Measurements from ENCODE around the gene C19orf73.

The C19orf73 gene

GRCh38 chr19:49118565-49119410 is at the start of gene C19orf73:
Gene C19orf73, minus strand, starts transcription at chr19:49119143. Its CDS starts 121 bp downstream, at chr19:49119022.
- H3K4me3 ChIP-seq (IDR thresholded peaks at IDR 0.05; ENCODE audit: insufficient read depth, low read depth, low read length), result no peak within 1 kb of the TSS
- no peaks in the 10 kb centered on the region for H3K36me3 ChIP-seq (ENCODE audit: insufficient read depth)
- peak within 1 kb of the TSS; percentile 96 for H3K4me2 ChIP-seq
- no peaks in the 10 kb centered on the region for H3K79me2 ChIP-seq (ENCODE audit: insufficient read depth, low read depth)
- H4K20me1 ChIP-seq (ENCODE audit: insufficient read depth), result no peaks in the 10 kb centered on the region
- peak within 1 kb of the TSS; percentile 95 for H3K9ac ChIP-seq
- H2AFZ ChIP-seq (ENCODE audit: low read depth), result peak within 1 kb of the TSS; percentile 93
- H3K27ac ChIP-seq, result peak within 1 kb of the TSS; percentile 70
- no peak for TF ChIP-seq CTCF (conservative IDR thresholded peaks at IDR 0.05; ENCODE audit: low read depth, low read length)
- H3K27me3 ChIP-seq (ENCODE audit: insufficient read depth, low read depth), result peaks cover 31% of the 10 kb centered on the region
- H3K4me1 ChIP-seq (ENCODE audit: low read depth, poor library complexity, severe bottlenecking), result peaks cover 20% of the 10 kb centered on the region

GRCh38 chr19:49168421-49168820 is 49.5 kb upstream of the C19orf73 start:
- H4K20me1 ChIP-seq (ENCODE audit: insufficient read depth), result no peaks in the 10 kb centered on the region
- no peak overlapping the region for H3K4me3 ChIP-seq (IDR thresholded peaks at IDR 0.05; ENCODE audit: insufficient read depth, low read depth, low read length)
- no peaks in the 10 kb centered on the region for H3K36me3 ChIP-seq (ENCODE audit: insufficient read depth)
- no peaks in the 10 kb centered on the region for H3K79me2 ChIP-seq (ENCODE audit: insufficient read depth, low read depth)
- peaks cover 89% of the 10 kb centered on the region for H3K27me3 ChIP-seq (ENCODE audit: insufficient read depth, low read depth)
- no peak overlapping the region for H3K9ac ChIP-seq
- no peak overlapping the region for H2AFZ ChIP-seq (ENCODE audit: low read depth)
- H3K4me2 ChIP-seq, result no peak overlapping the region
- no peak overlapping the region for H3K27ac ChIP-seq
- TF ChIP-seq CTCF (conservative IDR thresholded peaks at IDR 0.05; ENCODE audit: low read depth, low read length), result no peak
- H3K4me1 ChIP-seq (ENCODE audit: low read depth, poor library complexity, severe bottlenecking), result peaks cover 19% of the 10 kb centered on the region

- H3K4me1 ChIP-seq (ENCODE audit: low read depth, poor library complexity, severe bottlenecking), result peaks cover 19% of the 10 kb centered on the region
- H3K79me2 ChIP-seq (ENCODE audit: insufficient read depth, low read depth), result no peaks in the 10 kb centered on the region
- H3K36me3 ChIP-seq (ENCODE audit: insufficient read depth), result no peaks in the 10 kb centered on the region
- no peaks in the 10 kb centered on the region for H4K20me1 ChIP-seq (ENCODE audit: insufficient read depth)
- no peak overlapping the region for H3K27ac ChIP-seq
- H3K4me2 ChIP-seq, result no peak overlapping the region
- no peak for TF ChIP-seq CTCF (conservative IDR thresholded peaks at IDR 0.05; ENCODE audit: low read depth, low read length)
- H3K4me3 ChIP-seq (IDR thresholded peaks at IDR 0.05; ENCODE audit: insufficient read depth, low read depth, low read length), result no peak overlapping the region
- no peak overlapping the region for H3K9ac ChIP-seq
- H3K27me3 ChIP-seq (ENCODE audit: insufficient read depth, low read depth), result peaks cover 89% of the 10 kb centered on the region
- no peak overlapping the region for H2AFZ ChIP-seq (ENCODE audit: low read depth)
Measured at GRCh38 chr19:49167857-49168409, 49.0 kb upstream of the C19orf73 start.

GRCh38 chr19:49165865-49166301 is 46.9 kb upstream of the C19orf73 start:
- Histone ChIP-seq H3K4me3 (IDR thresholded peaks at IDR 0.05; ENCODE audit: insufficient read depth, low read depth, low read length) (no peak overlapping the region), H3K4me2 (no peak overlapping the region), H4K20me1 (ENCODE audit: insufficient read depth) (no peaks in the 10 kb centered on the region), H3K27me3 (ENCODE audit: insufficient read depth, low read depth) (peaks cover 88% of the 10 kb centered on the region), H3K36me3 (ENCODE audit: insufficient read depth) (no peaks in the 10 kb centered on the region), H3K27ac (no peak overlapping the region), H3K79me2 (ENCODE audit: insufficient read depth, low read depth) (no peaks in the 10 kb centered on the region), H2AFZ (ENCODE audit: low read depth) (no peak overlapping the region), H3K9ac (no peak overlapping the region), H3K4me1 (ENCODE audit: low read depth, poor library complexity, severe bottlenecking) (peaks cover 19% of the 10 kb centered on the region)
- no peak for TF ChIP-seq CTCF (conservative IDR thresholded peaks at IDR 0.05; ENCODE audit: low read depth, low read length)
